IPS-20b (cell line): Measurements from ENCODE around the gene FAM114A2.
"Not testable (repeated sequence)": the region's sequence is repeated elsewhere in the genome, so short reads cannot be mapped to it uniquely, and the experiment has no call there.

Experiments used
- H3K27ac ChIP-seq: one replicate; pipeline ENCODE4 v1.5.1; 2013; ENCODE audit warnings: low read length
- H3K27me3 ChIP-seq: 2 replicates; pipeline ENCODE4 v1.6.1; 2013; ENCODE audit warnings: mild to moderate bottlenecking, low read length, inconsistent platforms; ENCODE audit not compliant: insufficient read depth
- H3K36me3 ChIP-seq: 2 replicates; pipeline ENCODE4 v1.6.1; 2013; ENCODE audit warnings: low read depth, mild to moderate bottlenecking, inconsistent platforms, low read length, moderate library complexity; ENCODE audit not compliant: insufficient read depth
- H3K4me1 ChIP-seq: 2 replicates; pipeline ENCODE4 v1.6.1; 2013; ENCODE audit warnings: mild to moderate bottlenecking, control low read depth, inconsistent platforms, low read length, moderate library complexity; ENCODE audit not compliant: insufficient read depth
- H3K4me3 ChIP-seq: 2 replicates; pipeline ENCODE4 v1.5.1; 2013; ENCODE audit warnings: mild to moderate bottlenecking, low read length, inconsistent platforms
- H3K9ac ChIP-seq: 2 replicates; pipeline ENCODE4 v1.6.1; 2013; ENCODE audit warnings: low read depth, mild to moderate bottlenecking, inconsistent platforms, low read length, moderate library complexity
- H3K9me3 ChIP-seq: 2 replicates; pipeline ENCODE4 v1.6.1; 2013; ENCODE audit warnings: mild to moderate bottlenecking, low read depth, low read length, inconsistent platforms; ENCODE audit not compliant: insufficient read depth

The FAM114A2 gene

GRCh38 chr5:154071799-154072413 lies 33.2 kb upstream of the FAM114A2 start:
- H3K4me1 ChIP-seq: no peaks in the 10 kb centered on the region
- no peaks in the 10 kb centered on the region for H3K36me3 ChIP-seq
- no peaks in the 10 kb centered on the region; the same call in 1 of the 2 replicates for H3K27me3 ChIP-seq
- no peaks in the 10 kb centered on the region for H3K9me3 ChIP-seq
- no peak overlapping the region for H3K9ac ChIP-seq
- no peak overlapping the region for H3K27ac ChIP-seq
- no peak overlapping the region for H3K4me3 ChIP-seq

- H3K9me3 ChIP-seq, H3K36me3 ChIP-seq, H3K4me3 ChIP-seq, H3K27ac ChIP-seq, H3K27me3 ChIP-seq, H3K4me1 ChIP-seq, H3K9ac ChIP-seq: not testable (repeated sequence)
These were observed 31.1 kb upstream of the FAM114A2 start for GRCh38 chr5:154069854-154070253.

GRCh38 chr5:154065971-154066370 lies 27.3 kb upstream of the FAM114A2 start:
- Histone ChIP-seq H3K9me3 (no peaks in the 10 kb centered on the region), H3K27ac (no peak overlapping the region), H3K9ac (no peak overlapping the region), H3K36me3 (no peaks in the 10 kb centered on the region), H3K4me1 (no peaks in the 10 kb centered on the region), H3K27me3 (no peaks in the 10 kb centered on the region), H3K4me3 (no peak overlapping the region)

DNA sequence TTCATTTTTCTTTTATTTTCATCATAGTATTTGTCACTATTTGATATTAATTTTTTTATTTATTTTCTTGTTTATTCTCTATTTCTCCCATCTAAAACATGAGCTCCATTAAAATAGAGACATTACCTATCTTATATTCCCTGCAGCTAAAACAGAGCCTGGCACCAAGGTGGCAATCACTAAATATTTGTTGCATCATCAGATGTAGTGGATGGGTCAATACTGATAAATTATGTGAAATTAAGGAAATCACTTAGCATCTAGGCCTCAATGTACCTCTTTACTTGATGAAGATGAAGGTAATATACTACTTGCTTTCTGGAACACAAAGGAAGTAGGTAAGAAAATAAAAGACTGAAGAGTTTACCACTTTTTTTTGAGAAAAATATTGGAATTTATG lies 24.7 kb upstream of the FAM114A2 start:
- Histone ChIP-seq H3K4me1 (peaks cover 5% of the 10 kb centered on the region; the same call in 1 of the 2 replicates), H3K9ac (no peak overlapping the region), H3K27me3 (no peaks in the 10 kb centered on the region), H3K27ac (no peak overlapping the region), H3K36me3 (no peaks in the 10 kb centered on the region), H3K9me3 (no peaks in the 10 kb centered on the region), H3K4me3 (no peak overlapping the region)

GRCh38 chr5:154060606-154061005 lies 21.9 kb upstream of the FAM114A2 start:
- Histone ChIP-seq H3K4me3 (no peak overlapping the region), H3K36me3 (no peaks in the 10 kb centered on the region), H3K27me3 (no peaks in the 10 kb centered on the region), H3K4me1 (peaks cover 8% of the 10 kb centered on the region; the same call in 1 of the 2 replicates), H3K9ac (no peak overlapping the region), H3K9me3 (no peaks in the 10 kb centered on the region), H3K27ac (no peak overlapping the region)

- H3K4me3 ChIP-seq: no peak overlapping the region
- no peak overlapping the region for H3K27ac ChIP-seq
- peaks cover 2% of the 10 kb centered on the region; the same call in 1 of the 2 replicates for H3K36me3 ChIP-seq
- H3K27me3 ChIP-seq: no peaks in the 10 kb centered on the region
- H3K4me1 ChIP-seq: peaks cover 8% of the 10 kb centered on the region; the same call in 1 of the 2 replicates
- H3K9ac ChIP-seq: no peak overlapping the region
- H3K9me3 ChIP-seq: no peaks in the 10 kb centered on the region
These were observed 20.9 kb upstream of the FAM114A2 start for GRCh38 chr5:154059583-154059982.

DNA sequence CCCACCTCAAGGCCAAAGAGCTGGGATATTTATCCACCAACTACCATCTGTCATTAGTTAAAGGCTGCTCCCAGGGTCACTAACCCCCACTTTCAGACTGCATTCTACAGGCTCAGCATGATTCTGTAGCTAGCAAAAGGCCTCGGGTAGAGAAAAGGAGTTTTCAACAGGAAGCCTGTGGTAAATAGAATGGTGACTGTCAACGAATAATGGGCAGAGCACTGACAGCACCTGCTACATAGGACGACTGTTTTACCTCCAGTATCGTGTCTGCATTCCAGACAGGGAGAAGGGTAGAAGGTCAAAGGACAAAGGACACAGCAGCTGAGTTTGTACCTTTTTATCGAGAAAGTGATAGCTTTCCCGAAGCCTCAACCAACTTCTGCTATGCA lies 20.3 kb upstream of the FAM114A2 start:
- peaks cover 8% of the 10 kb centered on the region for H3K36me3 ChIP-seq
- H3K27me3 ChIP-seq: no peaks in the 10 kb centered on the region
- H3K4me3 ChIP-seq: no peak overlapping the region
- H3K27ac ChIP-seq: no peak overlapping the region
- no peaks in the 10 kb centered on the region for H3K9me3 ChIP-seq
- peaks cover 8% of the 10 kb centered on the region; the same call in 1 of the 2 replicates for H3K4me1 ChIP-seq
- H3K9ac ChIP-seq: no peak overlapping the region

DNA sequence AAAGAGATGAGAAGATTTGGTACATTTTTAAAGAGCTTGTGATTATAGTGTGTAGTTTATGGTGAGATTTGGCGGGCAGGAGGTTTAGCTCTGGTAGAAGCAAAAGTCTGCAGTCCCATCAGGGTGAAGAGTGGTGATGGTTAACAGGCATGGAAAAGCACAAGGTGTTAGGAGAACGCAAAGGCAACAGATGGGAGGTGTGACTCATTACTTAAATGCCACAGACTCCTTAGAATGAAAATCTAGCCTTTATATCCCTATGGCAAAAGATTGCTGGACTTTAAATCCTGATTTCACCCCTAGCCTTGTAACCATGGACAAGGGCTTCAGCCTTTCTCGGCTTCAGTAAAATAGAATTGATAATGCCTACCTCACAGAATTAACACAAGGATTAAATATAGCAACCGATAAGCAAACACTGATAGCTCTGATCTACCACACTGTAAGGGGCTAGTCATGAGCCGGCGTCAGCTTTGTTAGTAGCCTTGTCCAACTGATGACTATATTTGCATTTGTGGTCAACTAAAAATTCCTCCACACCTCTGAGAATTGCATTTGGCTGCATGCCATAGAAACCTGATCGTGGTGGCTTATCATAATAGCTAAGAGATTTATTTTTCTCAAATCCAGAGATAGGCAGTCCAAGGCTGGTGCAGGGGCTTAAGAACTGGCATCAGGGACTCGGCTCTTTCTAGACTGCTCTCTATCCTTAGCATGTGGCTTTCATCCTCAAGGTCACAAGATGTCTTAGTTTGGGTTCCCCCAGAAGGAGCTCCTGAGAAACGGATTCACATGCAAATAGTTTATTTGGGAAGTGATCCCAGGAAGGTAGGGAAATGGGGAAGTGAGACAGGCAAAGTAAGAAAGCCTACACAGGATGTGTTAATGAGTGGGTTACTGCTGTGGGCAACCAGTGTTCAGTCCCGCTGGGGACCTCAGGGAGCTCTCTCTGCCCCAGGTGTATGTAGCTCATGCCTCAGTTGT lies 19.6 kb upstream of the FAM114A2 start:
- Histone ChIP-seq H3K27ac (no peak overlapping the region), H3K4me1 (peaks cover 8% of the 10 kb centered on the region; the same call in 1 of the 2 replicates), H3K9ac (no peak overlapping the region), H3K36me3 (peaks cover 14% of the 10 kb centered on the region), H3K27me3 (no peaks in the 10 kb centered on the region), H3K4me3 (no peak overlapping the region), H3K9me3 (no peaks in the 10 kb centered on the region)

GRCh38 chr5:154055201-154055600 lies 16.5 kb upstream of the FAM114A2 start:
- no peaks in the 10 kb centered on the region for H3K9me3 ChIP-seq
- H3K9ac ChIP-seq: no peak overlapping the region
- peaks cover 27% of the 10 kb centered on the region for H3K36me3 ChIP-seq
- no peak overlapping the region for H3K4me3 ChIP-seq
- peaks cover 8% of the 10 kb centered on the region; the same call in 1 of the 2 replicates for H3K4me1 ChIP-seq
- no peaks in the 10 kb centered on the region for H3K27me3 ChIP-seq
- H3K27ac ChIP-seq: no peak overlapping the region

DNA sequence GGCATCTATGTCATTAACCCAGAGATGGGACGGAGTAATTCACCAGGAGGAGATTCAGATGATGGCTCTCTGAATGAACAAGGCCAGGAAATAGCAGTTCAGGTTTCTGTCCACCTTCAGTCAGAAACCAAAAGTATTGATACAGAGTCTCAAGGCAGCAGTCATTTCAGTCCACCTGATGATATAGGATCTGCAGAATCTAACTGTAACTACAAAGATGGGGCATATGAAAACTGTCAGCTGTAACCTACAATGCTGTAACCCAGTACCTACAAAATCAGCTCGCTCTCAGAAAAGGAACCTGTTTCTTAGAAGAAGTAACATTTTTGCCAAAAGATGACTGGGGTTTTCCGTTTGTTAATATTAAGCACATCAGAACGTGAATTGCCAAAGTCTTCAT lies 14.8 kb upstream of the FAM114A2 start:
- no peaks in the 10 kb centered on the region for H3K27me3 ChIP-seq
- no peak overlapping the region for H3K9ac ChIP-seq
- no peak overlapping the region for H3K27ac ChIP-seq
- no peak overlapping the region for H3K4me3 ChIP-seq
- no peaks in the 10 kb centered on the region for H3K9me3 ChIP-seq
- peaks cover 33% of the 10 kb centered on the region for H3K36me3 ChIP-seq
- H3K4me1 ChIP-seq: peaks cover 4% of the 10 kb centered on the region; the same call in 1 of the 2 replicates

GRCh38 chr5:154049636-154050035 lies 10.9 kb upstream of the FAM114A2 start:
- H3K27me3 ChIP-seq: no peaks in the 10 kb centered on the region
- H3K36me3 ChIP-seq: peaks cover 31% of the 10 kb centered on the region
- no peaks in the 10 kb centered on the region for H3K9me3 ChIP-seq
- no peak overlapping the region for H3K27ac ChIP-seq
- H3K4me1 ChIP-seq: no peaks in the 10 kb centered on the region
- H3K4me3 ChIP-seq: no peak overlapping the region
- no peak overlapping the region for H3K9ac ChIP-seq

- H3K9me3 ChIP-seq: no peaks in the 10 kb centered on the region
- peaks cover 10% of the 10 kb centered on the region; the same call in 1 of the 2 replicates for H3K36me3 ChIP-seq
- H3K4me3 ChIP-seq: no peak overlapping the region
- no peaks in the 10 kb centered on the region for H3K4me1 ChIP-seq
- no peak overlapping the region for H3K9ac ChIP-seq
- no peaks in the 10 kb centered on the region for H3K27me3 ChIP-seq
- H3K27ac ChIP-seq: no peak overlapping the region
These were observed 8.6 kb upstream of the FAM114A2 start for GRCh38 chr5:154047324-154047723.
